H1 (cell line): ENCODE results near the gene HDHD3. TPM values are rescaled to one million over a fixed set of nuclear protein-coding genes. Genes with fewer than 3 reads are reported as not detected.

Experiments
- CTCF ChIA-PET: fragments of 300-600 bp; sonication (Branson Sonifier 250); formaldehyde crosslinking; loops from one replicate; lab custom pipeline; 2021; ENCODE audit not compliant: partially characterized antibody; lab: Charles Lee
- POLR2A ChIA-PET: fragments of 300-600 bp; sonication (Branson Sonifier 250); formaldehyde crosslinking; loops from one replicate; lab custom pipeline; 2021; ENCODE audit warnings: inconsistent platforms; ENCODE audit not compliant: partially characterized antibody; lab: Charles Lee
- DNase-seq, 2 experiments: peaks; one replicate each; pipeline versions ENCODE4 v3.0.0 to v3.0.0-alpha.2; 2010 to 2022; ENCODE audit warnings: low spot score in 2 of 2, low read depth in 1 of 2, mixed read lengths in 1 of 2
- FAIRE-seq: peaks from 2 replicates; lab custom pipeline; 2011; peaks lifted over from hg19 to GRCh38; lab: Jason Lieb, UNC
- H2AFZ ChIP-seq: 2 replicates; pipeline ENCODE4 v1.8.1; 2012; ENCODE audit warnings: low read length, inconsistent platforms
- H2AK5ac ChIP-seq: 2 replicates; pipeline ENCODE4 v1.6.1; 2013; ENCODE audit warnings: low read depth, low read length
- H2BK120ac ChIP-seq: replicated peaks from 2 replicates; pipeline ENCODE3; 2013; ENCODE audit warnings: low read depth, low read length, inconsistent platforms
- H2BK12ac ChIP-seq: 2 replicates; pipeline ENCODE4 v1.6.1; 2013; ENCODE audit warnings: low read depth, low read length
- H2BK15ac ChIP-seq: 2 replicates; pipeline ENCODE4 v1.6.1; 2013; ENCODE audit warnings: low read length
- H2BK20ac ChIP-seq: 2 replicates; pipeline ENCODE4 v1.6.1; 2013; ENCODE audit warnings: low read length
- H2BK5ac ChIP-seq: 2 replicates; pipeline ENCODE4 v1.6.1; 2013; ENCODE audit warnings: low read depth, low read length
- H3K14ac ChIP-seq: 2 replicates; pipeline ENCODE4 v1.6.1; 2013; ENCODE audit warnings: inconsistent platforms; ENCODE audit not compliant: insufficient read length
- H3K18ac ChIP-seq: 2 replicates; pipeline ENCODE4 v1.6.1; 2013; ENCODE audit warnings: low read length; ENCODE audit errors: extremely low read depth
- H3K23ac ChIP-seq: 2 replicates; pipeline ENCODE4 v1.6.1; 2013; ENCODE audit warnings: inconsistent platforms; ENCODE audit not compliant: insufficient read length
- H3K23me2 ChIP-seq: 2 replicates; pipeline ENCODE4 v1.6.1; 2013; ENCODE audit warnings: low read depth, low read length
- H3K27ac ChIP-seq: 2 replicates; pipeline ENCODE4 v1.6.1; 2011; ENCODE audit warnings: low read depth, low read length, inconsistent platforms
- H3K27me3 ChIP-seq, 4 experiments: replicated peaks in 1 of 4; 1 replicate in 1 of 4; 2 replicates in 3 of 4; pipeline versions ENCODE4 v1.6.1 to v1.8.1; 2011 to 2013; ENCODE audit warnings: low read length in 3 of 4, mild to moderate bottlenecking in 3 of 4, inconsistent platforms in 2 of 4, mixed read lengths in 2 of 4, moderate library complexity in 1 of 4; ENCODE audit not compliant: control insufficient read depth in 3 of 4, insufficient read depth in 3 of 4; ENCODE audit errors: extremely low read depth in 1 of 4
- H3K36me3 ChIP-seq, 4 experiments: 2 replicates each; pipeline versions ENCODE4 v1.6.1 to v1.8.1; 2011 to 2013; ENCODE audit warnings: mild to moderate bottlenecking in 4 of 4, low read length in 3 of 4, moderate library complexity in 2 of 4, control low read depth in 1 of 4, inconsistent platforms in 1 of 4; ENCODE audit not compliant: insufficient read depth in 4 of 4, control insufficient read depth in 2 of 4
- H3K4ac ChIP-seq: replicated peaks from 2 replicates; pipeline ENCODE3; 2013; ENCODE audit warnings: low read length, low read depth, mixed read lengths, inconsistent platforms; ENCODE audit not compliant: insufficient read length
- H3K4me1 ChIP-seq, 4 experiments: replicated peaks in 1 of 4; 1 replicate in 1 of 4; 2 replicates in 3 of 4; pipeline versions ENCODE4 v1.6.1 to v1.8.1; 2011 to 2013; ENCODE audit warnings: low read length in 3 of 4, inconsistent platforms in 2 of 4, mixed read lengths in 1 of 4; ENCODE audit not compliant: insufficient read depth in 4 of 4, control insufficient read depth in 3 of 4
- H3K4me2 ChIP-seq, 2 experiments: 2 replicates each; pipeline versions ENCODE4 v1.6.1 to v1.8.1; 2011 to 2013; ENCODE audit warnings: low read depth in 2 of 2, low read length in 2 of 2, control low read depth in 1 of 2, inconsistent platforms in 1 of 2, mild to moderate bottlenecking in 1 of 2; ENCODE audit not compliant: insufficient read depth in 1 of 2
- H3K4me3 ChIP-seq, 4 experiments: fragments of 200-600, 300-600 bp in 1 of 4; sonication (generic), shearing (Covaris generic), sonication (Bioruptor Twin) in 1 of 4; 2 replicates each; pipeline versions ENCODE4 v1.5.1 to v1.8.1; 2011 to 2016; ENCODE audit warnings: low read length in 4 of 4, low read depth in 3 of 4, control low read depth in 2 of 4, inconsistent platforms in 2 of 4, mild to moderate bottlenecking in 2 of 4, mixed read lengths in 1 of 4, moderate library complexity in 1 of 4; ENCODE audit not compliant: insufficient read depth in 2 of 4; ENCODE audit errors: extremely low read depth in 1 of 4
- H3K56ac ChIP-seq: replicated peaks from 2 replicates; pipeline ENCODE3; 2013; ENCODE audit warnings: low read depth, mild to moderate bottlenecking, mixed read lengths, low read length, inconsistent platforms; ENCODE audit not compliant: insufficient read length
- H3K79me1 ChIP-seq: 2 replicates; pipeline ENCODE4 v1.6.1; 2013; ENCODE audit warnings: low read depth, low read length, control low read depth
- H3K79me2 ChIP-seq, 2 experiments: 2 replicates each; pipeline versions ENCODE4 v1.6.1 to v1.8.1; 2012 to 2013; ENCODE audit warnings: low read length in 2 of 2, mild to moderate bottlenecking in 2 of 2, inconsistent platforms in 1 of 2; ENCODE audit not compliant: insufficient read depth in 2 of 2, control insufficient read depth in 1 of 2
- H3K9ac ChIP-seq, 4 experiments: replicated peaks in 1 of 4; 1 replicate in 1 of 4; 2 replicates in 3 of 4; pipeline versions ENCODE4 v1.6.1 to v1.8.1; 2011 to 2013; ENCODE audit warnings: low read depth in 3 of 4, low read length in 3 of 4, control low read depth in 2 of 4, mild to moderate bottlenecking in 2 of 4, moderate library complexity in 2 of 4, inconsistent platforms in 1 of 4; ENCODE audit errors: extremely low read depth in 1 of 4
- H3K9me3 ChIP-seq, 2 experiments: 2 replicates each; pipeline versions ENCODE4 v1.6.1 to v1.8.1; 2012 to 2013; ENCODE audit warnings: mild to moderate bottlenecking in 2 of 2, moderate library complexity in 2 of 2, control low read depth in 1 of 2, inconsistent platforms in 1 of 2, low read depth in 1 of 2, low read length in 1 of 2, mixed read lengths in 1 of 2; ENCODE audit not compliant: insufficient read depth in 2 of 2
- H4K20me1 ChIP-seq, 2 experiments: replicated peaks in 1 of 2; 2 replicates each; pipeline versions ENCODE3 to v1.8.1; 2011 to 2013; ENCODE audit warnings: inconsistent platforms in 2 of 2, low read length in 2 of 2, mild to moderate bottlenecking in 1 of 2; ENCODE audit not compliant: insufficient read depth in 2 of 2, control insufficient read depth in 1 of 2
- H4K5ac ChIP-seq: 2 replicates; pipeline ENCODE4 v1.6.1; 2013; ENCODE audit warnings: low read length, low read depth, mixed read lengths, inconsistent platforms; ENCODE audit not compliant: insufficient read length
- H4K8ac ChIP-seq: 2 replicates; pipeline ENCODE4 v1.8.0; 2013; ENCODE audit warnings: mild to moderate bottlenecking, moderate library complexity, low read length, inconsistent platforms; ENCODE audit not compliant: insufficient read depth; ENCODE audit errors: extremely low read depth
- H4K91ac ChIP-seq: replicated peaks from 2 replicates; pipeline ENCODE3; 2013; ENCODE audit warnings: low read length, mixed read lengths, inconsistent platforms; ENCODE audit not compliant: insufficient read length
- CHD2 ChIP-seq: IDR thresholded peaks from 2 replicates; pipeline ENCODE4 v1.6.1; 2012; ENCODE audit warnings: low read length, improper control_type of control experiment
- E2F6 ChIP-seq: IDR thresholded peaks from 2 replicates; pipeline ENCODE4 v1.6.1; 2012; ENCODE audit warnings: inconsistent platforms
- HDAC2 ChIP-seq, 2 experiments: fragments of 300-600 bp in 1 of 2; sonication (generic) in 1 of 2; IDR thresholded peaks; 2 replicates each; pipeline ENCODE4 v1.6.1; 2011 to 2012; ENCODE audit warnings: low read depth in 2 of 2, low read length in 2 of 2, mild to moderate bottlenecking in 2 of 2, moderate library complexity in 2 of 2, borderline replicate concordance in 1 of 2, inconsistent platforms in 1 of 2
- JUND ChIP-seq: IDR thresholded peaks from 2 replicates; pipeline ENCODE4 v1.6.1; 2011; ENCODE audit warnings: mild to moderate bottlenecking, improper control_type of control experiment, low read length
- KDM1A ChIP-seq: fragments of 200-600, 300-600 bp; sonication (generic); IDR thresholded peaks from 2 replicates; pipeline ENCODE4 v1.7.1; 2016; ENCODE audit warnings: mild to moderate bottlenecking, low read length, borderline replicate concordance
- KDM5A ChIP-seq: fragments of 200-600 bp; IDR thresholded peaks from 2 replicates; pipeline ENCODE4 v1.7.1; 2012; ENCODE audit warnings: mild to moderate bottlenecking, low read length, inconsistent platforms, mixed read lengths
- NRF1 ChIP-seq: IDR thresholded peaks from 2 replicates; pipeline ENCODE4 v1.6.1; 2011; ENCODE audit warnings: mild to moderate bottlenecking, low read depth, low read length, improper control_type of control experiment
- PHF8 ChIP-seq: fragments of 200-600 bp; sonication (generic); conservative IDR thresholded peaks from 2 replicates; pipeline ENCODE4 v1.7.1; 2012; ENCODE audit warnings: low read depth, mild to moderate bottlenecking, inconsistent platforms, low read length, moderate library complexity
- RAD21 ChIP-seq, 2 experiments: IDR thresholded peaks in 1 of 2; conservative IDR thresholded peaks in 1 of 2; 2 replicates each; pipeline ENCODE4 v1.6.1; 2011; ENCODE audit warnings: low read depth in 2 of 2, low read length in 2 of 2, improper control_type of control experiment in 1 of 2, inconsistent platforms in 1 of 2, mild to moderate bottlenecking in 1 of 2, moderate library complexity in 1 of 2
- RFX5 ChIP-seq: IDR thresholded peaks from 2 replicates; pipeline ENCODE4 v1.6.1; 2011; ENCODE audit warnings: low read depth, low read length, improper control_type of control experiment, borderline replicate concordance
- SIN3A ChIP-seq, 2 experiments: IDR thresholded peaks in 1 of 2; conservative IDR thresholded peaks in 1 of 2; 2 replicates each; pipeline ENCODE4 v1.6.1; 2011 to 2012; ENCODE audit warnings: low read length in 2 of 2, improper control_type of control experiment in 1 of 2, low read depth in 1 of 2, mild to moderate bottlenecking in 1 of 2
- SIRT6 ChIP-seq: IDR thresholded peaks from one replicate; pipeline ENCODE4 v1.7.1; 2012; ENCODE audit warnings: low read length, inconsistent platforms
- SIX5 ChIP-seq: IDR thresholded peaks from 2 replicates; pipeline ENCODE4 v1.6.1; 2011; ENCODE audit warnings: mild to moderate bottlenecking, low read depth, low read length
- WGBS, 2 experiments: shearing (Covaris generic) in 1 of 2; methylation state at CpG; one replicate each; pipeline versions ENCODE4 v1.1.6 to v1.1.7; 2013 to 2015; ENCODE audit warnings: low lambda C conversion rate in 2 of 2, mixed read lengths in 2 of 2, inconsistent platforms in 1 of 2, low coverage in 1 of 2, missing lambda C conversion rate in 1 of 2; ENCODE audit not compliant: insufficient replicate concordance in 2 of 2, insufficient coverage in 1 of 2, insufficient read length in 1 of 2; ENCODE audit errors: extremely low coverage in 1 of 2, missing lambda C conversion rate in 1 of 2; 5-methylcytosine and 5-hydroxymethylcytosine counted together
- polyA plus RNA-seq, 7 experiments: library from polyadenylated mRNA; depleted of rRNA in 3 of 7; stranded (reverse) in 5 of 7; unstranded in 2 of 7; fragments of >200 nt in 5 of 7; fragments of 200-250 nt in 2 of 7; gene quantifications; 1 replicate in 5 of 7; 2 replicates in 1 of 7; 4 replicates in 1 of 7; pipeline versions ENCODE4 v1.2.1 to v1.2.3, GENCODE V29; 2011 to 2013; ENCODE audit warnings: missing spikeins in 2 of 7, mixed read lengths in 2 of 7
- total RNA-seq: library from RNA; stranded (reverse); fragmentation: NEBNext Ultra II Directional; extraction: Animal tissue kit (Norgen Biotek cat#: 25700); gene quantifications from 2 replicates; pipeline ENCODE4 v1.2.1, GENCODE V29; 2021

The HDHD3 gene
- total and polyA plus RNA-seq, 2 of the 8 experiments (the other 6 are each of a cell fraction or from before 2014, with no cell fraction given): 12.1 to 25.3 TPM

DNA sequence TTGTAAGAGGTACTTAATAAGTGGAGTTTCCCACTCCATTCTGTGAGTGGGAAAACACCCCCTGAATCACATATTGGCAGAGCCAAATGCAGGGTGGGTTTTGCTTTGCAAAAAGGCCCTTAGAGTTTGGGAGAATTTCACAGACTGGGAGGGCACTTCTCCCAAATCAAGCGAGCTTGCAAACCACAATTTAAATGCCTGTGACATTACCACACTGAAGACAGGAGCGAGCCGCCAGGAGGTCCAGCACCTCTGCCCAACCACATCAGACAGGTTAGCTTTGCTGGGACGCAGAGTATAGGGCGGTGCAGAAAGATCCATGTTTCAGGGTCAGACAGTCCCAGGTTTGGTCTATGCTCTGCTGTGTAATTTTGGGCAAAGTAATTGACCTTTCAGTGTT is 22.0 kb upstream of the HDHD3 start:
- no peaks in the 10 kb centered on the region for H4K20me1 ChIP-seq
- no peaks in the 10 kb centered on the region for H3K79me2 ChIP-seq
- no peak overlapping the region for H2BK120ac ChIP-seq
- no peak overlapping the region for H3K4me2 ChIP-seq
- peaks cover 0 to 2% (median 0%) of the 10 kb centered on the region in 4 experiments; a peak in 2 of 7 replicates for H3K4me1 ChIP-seq
- CTCF ChIA-PET: interaction anchor here (0.9 to 9.0 kb wide), 12 partner anchors 9 to 258 kb away, joined by 3 to 61 read pairs (median 4); partner anchors contain the start of genes C9orf43 and POLE3
- no peak overlapping the region for H3K23ac ChIP-seq
- H3K23me2 ChIP-seq: no peaks in the 10 kb centered on the region
- H2AFZ ChIP-seq: no peak overlapping the region
- no peaks in the 10 kb centered on the region for H3K27me3 ChIP-seq
- WGBS, 2 experiments: 88% methylated on average over 5 of the region's 5 CpGs; no CpG with 5 or more reads in 1 of the 2 experiments
- DNase-seq (no peak), FAIRE-seq (no peak)
- H3K4ac ChIP-seq: no peak overlapping the region
- no peak overlapping the region for H3K56ac ChIP-seq
- H3K4me3 ChIP-seq: no peak overlapping the region
- POLR2A ChIA-PET: interaction anchor here (0.9 to 6.3 kb wide), 3 partner anchors 12 to 28 kb away, joined by 3 to 43 read pairs (median 3); partner anchors contain the start of genes C9orf43 and POLE3
- H3K9ac ChIP-seq: no peak overlapping the region
- no peak overlapping the region; the same call in 1 of the 2 replicates for H2BK5ac ChIP-seq
- H3K27ac ChIP-seq: no peak overlapping the region
- H2BK12ac ChIP-seq: no peak overlapping the region
- H3K36me3 ChIP-seq: no peaks in the 10 kb centered on the region
- no peaks in the 10 kb centered on the region for H3K9me3 ChIP-seq
- H4K5ac ChIP-seq: no peak overlapping the region
- H2BK20ac ChIP-seq: no peak overlapping the region
- no peaks in the 10 kb centered on the region; the same call in 1 of the 2 replicates for H3K79me1 ChIP-seq
- no peak overlapping the region for H2BK15ac ChIP-seq
- no peak overlapping the region for H4K91ac ChIP-seq
- no peak overlapping the region for H4K8ac ChIP-seq
- H3K18ac ChIP-seq: no peak overlapping the region
- no peak overlapping the region for H2AK5ac ChIP-seq
- H3K14ac ChIP-seq: no peak overlapping the region
- TF ChIP-seq PHF8 (no peak), CHD2 (no peak), SIN3A (conservative IDR thresholded peaks at IDR 0.05 in 1 of 2, IDR thresholded peaks at IDR 0.05 in 1 of 2; ENCODE audit: low read depth in 1 of 2, low read length in 2 of 2) (no peak), KDM5A (no peak), SIRT6 (no peak), E2F6 (no peak), KDM1A (no peak), NRF1 (no peak), HDAC2 (IDR thresholded peaks at IDR 0.05; ENCODE audit: borderline replicate concordance in 1 of 2, low read depth in 2 of 2, low read length in 2 of 2) (no peak), RAD21 (IDR thresholded peaks at IDR 0.05 in 1 of 2, conservative IDR thresholded peaks at IDR 0.05 in 1 of 2; ENCODE audit: low read depth in 2 of 2, low read length in 2 of 2) (no peak), SIX5 (no peak), JUND (no peak), RFX5 (no peak)
